Ishikawa (cell line): ENCODE data around the gene PUM1.

ENCODE experiments used
- CEBPB ChIP-seq: IDR thresholded peaks from 2 replicates; pipeline ENCODE4 v1.6.1; 2012
- CREB1 ChIP-seq: IDR thresholded peaks from 2 replicates; pipeline ENCODE4 v1.6.1; 2012; ENCODE audit warnings: low read depth
- EGR1 ChIP-seq: IDR thresholded peaks from 2 replicates; pipeline ENCODE4 v1.6.1; 2012
- EP300 ChIP-seq: IDR thresholded peaks from 2 replicates; pipeline ENCODE4 v1.6.1; 2012; ENCODE audit warnings: borderline replicate concordance
- FOXM1 ChIP-seq: IDR thresholded peaks from 2 replicates; pipeline ENCODE4 v1.6.1; 2012; ENCODE audit warnings: low read depth, borderline replicate concordance
- MAX ChIP-seq: IDR thresholded peaks from 2 replicates; pipeline ENCODE4 v1.6.1; 2012
- NFIC ChIP-seq: IDR thresholded peaks from 2 replicates; pipeline ENCODE4 v1.6.1; 2012
- RAD21 ChIP-seq: IDR thresholded peaks from 2 replicates; pipeline ENCODE4 v1.6.1; 2012; ENCODE audit warnings: low read depth
- REST ChIP-seq: IDR thresholded peaks from 2 replicates; pipeline ENCODE4 v1.6.1; 2012; ENCODE audit warnings: low read depth, mild to moderate bottlenecking
- TAF1 ChIP-seq: IDR thresholded peaks from 2 replicates; pipeline ENCODE4 v1.6.1; 2012; ENCODE audit warnings: low read depth, mild to moderate bottlenecking
- TCF12 ChIP-seq: IDR thresholded peaks from 2 replicates; pipeline ENCODE4 v1.6.1; 2012; ENCODE audit warnings: low read depth
- TEAD4 ChIP-seq: IDR thresholded peaks from 2 replicates; pipeline ENCODE4 v1.6.1; 2012
- USF1 ChIP-seq: IDR thresholded peaks from 2 replicates; pipeline ENCODE4 v1.6.1; 2012
- YY1 ChIP-seq: IDR thresholded peaks from 2 replicates; pipeline ENCODE4 v1.6.1; 2012; ENCODE audit warnings: low read depth

- no peak for TF ChIP-seq MAX
- no peak for TF ChIP-seq REST
- TF ChIP-seq NFIC, result no peak
- no peak for TF ChIP-seq RAD21
- TF ChIP-seq TAF1, result no peak
- TF ChIP-seq USF1, result no peak
- no peak for TF ChIP-seq EP300
- TF ChIP-seq TCF12, result no peak
- TF ChIP-seq EGR1, result no peak
- TF ChIP-seq CEBPB, result no peak
- TF ChIP-seq FOXM1, result no peak
- no peak for TF ChIP-seq CREB1
- TF ChIP-seq YY1, result no peak
- TF ChIP-seq TEAD4, result no peak
Observed at GRCh38 chr1:30990591-30990990, 74.9 kb downstream of the PUM1 start.
